ENCODE results near the gene MSN.

MSN gene

DNA sequence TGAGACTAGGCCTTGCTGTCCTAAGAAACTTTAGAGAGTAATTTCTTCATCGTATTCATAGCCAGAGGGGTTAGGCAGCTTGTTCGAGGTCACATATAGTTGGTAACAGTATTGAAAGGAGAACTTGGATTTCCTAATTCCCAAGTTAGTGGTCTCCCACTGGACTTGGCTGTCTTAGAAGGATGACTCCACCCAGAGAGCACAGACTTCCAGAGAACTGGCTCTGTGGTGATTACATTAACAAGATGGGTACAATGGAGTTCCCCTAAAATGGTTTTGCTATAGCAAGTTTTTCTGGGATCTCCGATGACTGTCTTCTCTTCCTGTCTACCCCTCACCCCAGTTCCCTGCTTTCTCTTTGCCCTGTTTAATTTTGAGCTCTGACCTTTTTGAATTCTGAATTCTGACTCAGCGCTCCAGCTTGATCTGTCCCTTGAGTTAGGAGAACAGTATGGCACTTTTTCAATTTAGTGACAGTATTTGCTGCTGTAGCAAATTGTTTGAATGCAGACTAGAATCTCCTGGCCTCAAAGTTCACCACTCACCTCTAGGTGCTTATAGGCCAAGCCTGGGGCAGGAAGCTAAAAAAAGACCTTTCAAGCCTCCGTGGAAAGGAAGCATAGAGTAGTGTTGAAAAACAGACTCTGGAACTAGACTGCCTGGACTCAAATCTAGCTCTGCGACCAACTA lies 6.9 kb downstream of the MSN start:
- no peak overlapping the region for H3K4me3 ChIP-seq (ENCODE audit: low read length)
- TF ChIP-seq, protein P1, sequence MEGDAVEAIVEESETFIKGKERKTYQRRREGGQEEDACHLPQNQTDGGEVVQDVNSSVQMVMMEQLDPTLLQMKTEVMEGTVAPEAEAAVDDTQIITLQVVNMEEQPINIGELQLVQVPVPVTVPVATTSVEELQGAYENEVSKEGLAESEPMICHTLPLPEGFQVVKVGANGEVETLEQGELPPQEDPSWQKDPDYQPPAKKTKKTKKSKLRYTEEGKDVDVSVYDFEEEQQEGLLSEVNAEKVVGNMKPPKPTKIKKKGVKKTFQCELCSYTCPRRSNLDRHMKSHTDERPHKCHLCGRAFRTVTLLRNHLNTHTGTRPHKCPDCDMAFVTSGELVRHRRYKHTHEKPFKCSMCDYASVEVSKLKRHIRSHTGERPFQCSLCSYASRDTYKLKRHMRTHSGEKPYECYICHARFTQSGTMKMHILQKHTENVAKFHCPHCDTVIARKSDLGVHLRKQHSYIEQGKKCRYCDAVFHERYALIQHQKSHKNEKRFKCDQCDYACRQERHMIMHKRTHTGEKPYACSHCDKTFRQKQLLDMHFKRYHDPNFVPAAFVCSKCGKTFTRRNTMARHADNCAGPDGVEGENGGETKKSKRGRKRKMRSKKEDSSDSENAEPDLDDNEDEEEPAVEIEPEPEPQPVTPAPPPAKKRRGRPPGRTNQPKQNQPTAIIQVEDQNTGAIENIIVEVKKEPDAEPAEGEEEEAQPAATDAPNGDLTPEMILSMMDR (IDR thresholded peaks at IDR 0.05; ENCODE audit: insufficient read depth, low read depth, low read length, missing control alignments), result no peak
- DNase-seq (ENCODE audit: low read depth), result no peak

- peak; percentile 87 for DNase-seq (ENCODE audit: low read depth)
- TF ChIP-seq, protein P1 (IDR thresholded peaks at IDR 0.05; ENCODE audit: insufficient read depth, low read depth, low read length, missing control alignments), result no peak
- no peak overlapping the region for H3K4me3 ChIP-seq (ENCODE audit: low read length)
Observed at GRCh38 chrX:65677954-65678469, 10.6 kb downstream of the MSN start.

GRCh38 chrX:65679071-65679540 lies 11.7 kb downstream of the MSN start:
- DNase-seq (ENCODE audit: low read depth), result peak; percentile 90
- TF ChIP-seq, protein P1 (IDR thresholded peaks at IDR 0.05; ENCODE audit: insufficient read depth, low read depth, low read length, missing control alignments), result no peak
- H3K4me3 ChIP-seq (ENCODE audit: low read length), result no peak overlapping the region

DNA sequence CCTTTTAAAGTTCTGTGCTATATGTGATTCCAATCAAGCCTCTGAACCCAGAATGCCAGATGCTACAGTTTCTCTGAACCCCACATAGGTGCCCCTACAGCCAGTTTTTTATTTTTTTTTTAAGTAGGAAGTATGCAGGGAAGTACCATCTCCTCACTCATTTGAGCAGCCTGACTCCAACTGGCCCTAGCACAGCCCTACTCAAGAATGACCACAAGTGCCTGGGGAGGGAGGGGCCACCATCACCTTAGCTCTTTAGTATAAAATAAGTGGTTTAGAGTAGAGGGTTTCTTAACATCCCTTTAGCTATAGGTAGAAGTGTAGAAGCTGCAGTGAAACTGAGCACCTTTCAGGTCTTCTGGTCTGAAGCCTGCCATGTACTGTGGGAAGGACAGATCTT lies 14.4 kb downstream of the MSN start:
- TF ChIP-seq, protein P1 (IDR thresholded peaks at IDR 0.05; ENCODE audit: insufficient read depth, low read depth, low read length, missing control alignments), result no peak
- DNase-seq (ENCODE audit: low read depth), result no peak
- no peak overlapping the region for H3K4me3 ChIP-seq (ENCODE audit: low read length)

DNA sequence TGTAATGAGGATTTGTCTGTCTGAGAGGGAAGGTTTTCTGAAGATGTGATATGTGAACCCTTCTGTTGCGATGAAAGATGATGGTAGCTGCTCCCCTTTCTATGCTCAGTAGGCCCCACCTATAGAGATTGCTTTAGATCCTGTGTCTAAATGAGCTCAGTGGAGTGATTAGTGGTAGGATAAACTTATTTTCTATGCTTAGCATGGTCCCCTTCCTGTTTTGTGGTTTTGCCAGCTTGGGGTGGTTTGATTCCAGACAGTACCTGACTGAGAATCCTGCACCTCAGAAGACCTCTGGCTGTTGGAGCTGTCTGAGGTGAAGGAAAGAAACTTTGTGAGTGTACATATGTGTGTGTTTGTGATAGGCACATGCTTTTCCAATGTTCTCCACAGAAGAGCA lies 17.7 kb downstream of the MSN start:
- no peak for DNase-seq (ENCODE audit: low read depth)
- TF ChIP-seq, protein P1 (IDR thresholded peaks at IDR 0.05; ENCODE audit: insufficient read depth, low read depth, low read length, missing control alignments), result no peak
- H3K4me3 ChIP-seq (ENCODE audit: low read length), result no peak overlapping the region

DNA sequence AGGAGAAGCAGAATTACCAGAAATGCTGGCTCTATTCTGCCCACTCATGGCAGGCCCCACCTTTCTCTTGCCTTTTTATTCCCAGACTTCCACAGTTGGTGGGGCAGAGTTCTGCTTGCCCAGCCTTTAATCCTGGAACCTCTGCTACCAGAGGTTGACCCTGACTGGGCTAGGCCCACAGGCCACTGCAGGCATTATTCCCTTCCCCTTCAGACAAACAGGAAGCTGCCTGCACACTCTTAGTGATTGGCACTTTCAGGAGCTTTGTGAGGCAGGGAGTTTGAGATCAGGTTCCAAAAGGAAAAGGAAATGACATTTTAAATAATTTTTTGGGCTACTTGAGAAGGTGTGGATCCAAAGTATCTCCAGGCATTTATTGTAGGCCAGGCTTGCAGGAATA lies 18.8 kb downstream of the MSN start:
- TF ChIP-seq, protein P1 (IDR thresholded peaks at IDR 0.05; ENCODE audit: insufficient read depth, low read depth, low read length, missing control alignments), result no peak
- H3K4me3 ChIP-seq (ENCODE audit: low read length), result no peak overlapping the region
- DNase-seq (ENCODE audit: low read depth), result no peak

DNA sequence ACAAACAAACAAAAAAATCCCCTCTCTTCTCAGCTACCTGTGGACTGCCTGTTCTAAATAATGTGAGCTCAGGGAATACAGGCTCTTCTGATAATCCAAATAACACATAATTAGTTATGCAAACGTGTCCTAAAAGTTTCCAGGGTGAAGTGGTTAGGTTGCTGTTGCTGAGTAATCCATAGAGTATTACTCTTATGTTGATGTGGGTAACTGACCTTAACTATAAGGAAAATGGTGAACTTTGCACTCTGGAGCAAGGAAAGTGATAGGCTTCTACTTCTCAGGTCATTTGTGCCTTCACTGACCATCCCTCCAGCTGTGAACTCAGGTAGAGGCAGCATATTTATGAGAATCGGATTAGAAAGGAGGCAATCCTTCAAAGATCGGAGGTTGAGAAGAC lies 19.9 kb downstream of the MSN start:
- H3K4me3 ChIP-seq (ENCODE audit: low read length), result no peak overlapping the region
- TF ChIP-seq, protein P1 (IDR thresholded peaks at IDR 0.05; ENCODE audit: insufficient read depth, low read depth, low read length, missing control alignments), result no peak
- DNase-seq (ENCODE audit: low read depth), result no peak

Data from epithelial cell of esophagus (primary cell).